HG03159 (cell line): Measurements from ENCODE around the gene STK39.

ENCODE experiments used
- ATAC-seq: cut with Tn5 transposase; IDR thresholded peaks from one replicate; pipeline ENCODE4 v1.9.1; 2021; ENCODE audit warnings: mild to moderate bottlenecking, moderate library complexity; ENCODE audit not compliant: unreplicated experiment

Gene STK39

GRCh38 chr2:168244318-168244717 lies 3.1 kb downstream of the STK39 start:
- no peak for ATAC-seq

DNA sequence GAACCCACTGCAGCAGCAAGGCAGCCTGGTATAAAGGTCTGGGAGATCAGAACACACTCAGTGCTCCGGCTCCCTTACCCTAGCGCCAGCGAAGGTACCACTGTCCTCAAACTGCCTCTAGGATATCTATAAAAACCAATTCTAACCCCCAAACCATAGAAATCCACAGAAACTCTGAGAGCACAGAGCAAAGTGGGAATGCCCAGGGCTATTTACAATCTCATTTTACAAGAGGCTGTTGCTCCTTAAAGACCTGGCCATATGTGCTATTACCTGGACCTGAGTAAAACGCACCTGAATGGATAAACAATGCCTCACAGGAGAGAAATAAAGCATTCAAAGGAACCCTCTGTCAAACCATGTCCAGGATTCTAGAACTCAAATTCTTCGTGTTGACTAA lies 4.3 kb downstream of the STK39 start:
- ATAC-seq: no peak

DNA sequence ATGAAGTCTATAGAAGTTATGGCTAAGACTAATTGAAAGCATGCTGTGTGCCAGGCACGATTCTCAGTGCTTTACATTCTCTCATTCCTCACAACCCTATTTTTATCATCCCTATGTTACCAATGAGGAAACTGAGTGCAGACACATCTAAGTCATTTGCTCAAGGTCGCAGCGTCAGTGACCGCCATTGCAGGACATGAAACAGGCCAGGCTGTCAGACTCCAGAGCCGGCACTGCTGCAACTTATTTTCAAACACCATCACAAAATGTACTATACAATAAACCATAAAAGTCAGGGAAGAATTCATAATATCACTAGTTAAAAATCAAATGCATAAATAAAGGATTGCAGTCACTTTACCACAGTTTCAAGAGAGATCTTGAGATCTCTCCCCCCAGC lies 5.6 kb downstream of the STK39 start:
- ATAC-seq: no peak

- no peak for ATAC-seq
These were observed 6.2 kb downstream of the STK39 start for GRCh38 chr2:168241208-168241607.

- ATAC-seq: no peak
These were observed 8.1 kb downstream of the STK39 start for GRCh38 chr2:168239281-168239680.

- no peak for ATAC-seq
These were observed 9.7 kb downstream of the STK39 start for GRCh38 chr2:168237741-168238140.

DNA sequence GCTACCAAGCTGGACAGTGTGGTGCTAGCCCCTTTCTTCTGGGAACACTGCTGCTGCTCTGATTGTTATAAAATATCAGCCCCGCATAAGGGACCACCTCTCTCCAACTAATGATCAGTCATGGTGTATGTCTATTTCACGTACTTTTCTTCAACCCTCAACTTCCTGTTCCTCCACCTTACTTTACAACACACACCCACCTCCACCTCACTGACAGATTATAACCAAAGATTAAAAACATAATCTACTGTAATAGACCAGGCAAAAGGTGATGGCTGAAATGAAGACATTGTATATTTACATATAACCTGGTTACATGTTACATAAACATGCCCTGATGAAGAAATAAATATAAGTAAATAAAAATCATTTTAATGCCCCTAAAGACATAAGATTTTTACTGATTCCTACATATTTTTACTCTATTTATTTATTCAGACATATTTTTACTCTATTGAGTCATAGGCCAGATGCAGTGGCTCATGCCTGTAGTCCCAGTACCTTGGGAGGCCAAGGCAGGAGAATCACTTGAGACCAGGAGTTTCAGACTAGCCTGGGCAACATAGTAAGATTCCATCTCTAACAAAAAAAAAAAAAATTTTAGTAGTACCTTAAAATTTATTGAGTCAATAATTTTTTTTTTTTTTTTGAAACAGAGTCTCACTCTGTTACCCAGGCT lies 12.8 kb downstream of the STK39 start:
- no peak for ATAC-seq

GRCh38 chr2:168233726-168234406 lies 13.5 kb downstream of the STK39 start:
- ATAC-seq: no peak

DNA sequence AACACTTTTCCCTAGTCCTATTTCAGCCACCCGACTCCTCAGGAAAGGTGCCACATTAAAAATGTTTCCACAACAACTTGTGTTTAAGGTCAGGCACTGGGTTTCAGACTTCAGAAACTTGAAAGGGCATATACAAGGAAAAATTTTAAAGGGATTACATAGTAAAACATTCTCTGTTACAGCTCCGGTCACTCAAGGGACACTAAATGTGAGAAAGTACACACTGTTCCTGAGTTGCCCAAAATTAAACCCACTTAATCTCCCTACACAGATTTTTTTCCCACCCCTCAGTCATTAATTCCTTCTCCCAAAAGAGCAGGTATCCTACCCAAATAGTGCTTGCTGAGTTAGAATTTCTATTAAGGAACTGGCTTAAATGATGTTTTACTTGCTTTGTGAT lies 14.2 kb downstream of the STK39 start:
- ATAC-seq: no peak

DNA sequence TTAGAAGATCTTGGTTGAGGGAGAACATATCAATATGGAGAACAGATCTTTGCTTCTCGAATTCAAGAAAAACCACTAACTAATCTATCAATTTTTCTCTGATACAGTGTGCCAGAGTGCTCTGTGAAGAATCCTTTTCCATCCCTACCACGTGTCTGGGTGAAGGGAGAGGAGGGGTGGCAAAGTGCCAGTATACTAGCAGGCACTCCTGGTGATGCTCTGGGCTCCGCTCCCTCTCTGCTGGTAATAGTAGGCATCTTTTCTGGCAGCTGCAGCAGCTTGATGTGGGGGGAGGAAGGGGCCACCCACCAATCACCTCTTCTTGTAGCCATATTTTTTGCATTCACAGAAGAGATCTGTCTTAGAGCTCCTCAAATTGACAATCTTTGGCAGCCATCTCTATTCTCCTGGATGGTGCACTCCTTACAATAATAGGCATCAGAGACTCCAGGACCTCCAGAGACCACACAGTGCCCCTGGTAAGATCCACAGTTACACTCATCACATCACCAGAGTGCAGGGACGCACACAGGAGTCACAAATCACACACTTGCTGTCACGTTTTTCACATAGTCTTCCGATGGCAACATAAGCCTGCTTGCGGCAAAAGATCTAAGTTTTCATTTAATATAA lies 15.7 kb downstream of the STK39 start:
- no peak for ATAC-seq

DNA sequence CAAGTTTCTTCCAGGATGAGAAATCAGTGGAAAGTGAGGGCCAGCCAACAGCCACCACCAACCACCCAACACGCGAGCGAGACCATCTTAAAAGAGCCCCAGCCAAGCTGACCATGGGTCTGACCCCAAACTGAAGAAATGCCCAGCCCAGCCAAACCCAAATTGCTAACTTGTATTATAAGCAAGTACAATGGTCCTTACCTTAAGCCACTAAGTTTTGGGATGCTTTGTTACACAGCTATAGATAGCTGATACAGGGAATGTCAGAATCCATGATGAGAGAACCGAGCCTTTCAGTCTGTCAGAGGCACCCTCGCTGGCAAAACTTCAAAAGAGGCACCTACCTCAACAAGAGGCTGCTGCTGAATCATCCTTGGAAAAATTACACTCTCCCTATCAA lies 17.0 kb downstream of the STK39 start:
- ATAC-seq: no peak

DNA sequence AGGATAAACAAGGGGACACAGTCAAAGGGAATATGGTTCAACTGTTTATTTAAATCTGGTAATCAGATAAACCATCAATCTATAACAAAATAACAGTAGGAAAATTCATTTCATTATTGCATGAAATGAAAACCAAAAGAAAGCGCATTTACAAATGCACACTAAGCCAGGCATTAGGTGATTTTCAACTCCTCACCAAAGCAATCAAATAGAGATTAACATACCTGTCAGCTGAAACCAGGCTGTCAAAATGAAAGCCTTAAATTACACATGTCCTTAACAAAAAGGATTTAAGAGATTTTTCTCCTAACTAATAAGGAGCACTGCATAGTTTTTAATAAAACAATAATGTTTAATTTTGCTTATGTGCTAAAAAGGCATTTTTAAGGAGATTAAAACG lies 23.0 kb downstream of the STK39 start:
- no peak for ATAC-seq

GRCh38 chr2:168222088-168222487 lies 25.3 kb downstream of the STK39 start:
- ATAC-seq: no peak

GRCh38 chr2:168220965-168221819 lies 26.2 kb downstream of the STK39 start:
- ATAC-seq: no peak

DNA sequence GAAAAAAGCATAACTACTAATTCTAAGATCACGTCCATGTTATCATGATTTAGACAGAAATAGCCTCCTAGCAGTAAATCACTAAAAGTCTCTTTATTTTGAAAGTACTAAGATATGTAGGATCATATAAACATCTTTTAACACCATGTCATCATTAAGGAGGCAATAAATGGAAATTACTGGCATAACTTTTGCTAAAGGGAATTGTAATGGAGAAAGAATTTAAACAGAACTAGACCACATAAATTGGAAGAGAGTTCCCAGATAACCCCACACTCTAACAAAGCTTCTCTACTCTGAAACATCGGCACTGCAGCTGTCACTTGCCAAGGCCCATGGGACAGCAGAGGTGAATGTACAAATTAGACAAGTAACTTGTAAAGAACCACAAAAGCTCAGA lies 29.5 kb downstream of the STK39 start:
- no peak for ATAC-seq

DNA sequence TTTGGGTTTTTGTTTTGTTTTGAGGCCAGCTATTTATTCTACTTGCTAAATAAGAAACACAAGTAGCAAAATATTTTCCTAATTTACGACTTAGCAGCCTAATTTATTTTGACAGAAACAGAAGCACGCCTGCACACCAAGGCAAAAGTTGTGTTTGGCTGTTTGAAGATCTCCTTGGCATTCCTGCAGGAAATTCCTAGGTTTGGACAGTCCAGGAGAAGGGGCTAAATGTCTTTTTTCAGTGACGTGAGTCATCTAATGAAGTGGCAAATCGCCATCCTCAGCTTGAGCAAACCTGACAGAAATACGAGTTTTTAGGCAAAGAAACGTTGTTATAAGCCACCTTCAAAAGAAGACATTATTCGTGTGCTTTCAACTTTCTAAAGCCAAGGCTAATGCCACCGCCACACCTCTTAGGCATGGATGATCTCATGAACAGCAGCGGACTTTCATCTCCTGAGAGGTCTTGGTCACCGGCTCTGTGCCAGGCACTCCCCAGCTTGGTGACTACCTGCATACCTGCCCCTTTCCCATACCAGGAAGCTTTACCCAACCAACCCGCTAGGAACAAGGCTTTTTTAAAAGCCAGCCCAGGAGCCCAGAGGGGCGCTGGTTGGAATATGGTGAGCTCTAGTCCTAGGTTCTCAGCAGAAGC lies 30.9 kb downstream of the STK39 start:
- ATAC-seq: no peak

DNA sequence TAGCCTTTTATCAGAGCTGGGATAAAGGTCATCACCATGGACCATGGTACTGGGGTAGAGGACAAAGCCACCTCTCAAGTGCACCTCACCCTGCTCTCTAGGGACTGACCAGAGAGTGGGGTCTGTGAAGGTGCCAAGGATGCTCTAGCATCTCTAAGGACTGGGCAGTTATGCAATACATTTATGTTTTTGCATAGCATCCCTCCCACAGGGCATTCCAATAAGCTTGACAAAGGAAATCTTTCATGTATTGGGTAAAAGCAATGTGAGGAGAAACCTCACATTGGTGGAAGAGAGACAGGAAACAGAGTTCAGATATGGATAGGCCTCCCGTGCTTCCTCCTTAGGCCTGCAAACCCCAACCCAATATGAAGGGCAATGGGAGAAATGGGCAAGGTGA lies 31.6 kb downstream of the STK39 start:
- ATAC-seq: no peak

GRCh38 chr2:168212866-168213265 lies 34.5 kb downstream of the STK39 start:
- no peak for ATAC-seq

DNA sequence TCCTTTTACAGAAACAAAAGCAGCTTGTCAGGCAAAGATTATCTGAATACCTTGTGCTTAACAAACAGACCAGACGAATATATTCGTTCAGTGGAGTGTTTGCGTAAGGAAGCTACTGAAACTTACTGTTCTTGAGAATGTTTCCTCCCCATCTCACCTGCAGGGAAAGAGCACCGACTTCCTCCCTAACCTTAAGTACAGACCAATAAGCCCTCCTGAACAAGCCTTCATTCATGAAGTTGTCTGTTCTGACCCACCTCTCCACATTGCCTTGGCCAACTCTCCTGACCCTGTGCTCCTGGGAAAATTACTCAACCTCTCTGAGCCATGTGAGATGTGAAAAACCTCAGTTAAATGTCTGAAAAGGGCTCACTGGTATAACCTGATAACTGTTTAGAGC lies 35.2 kb downstream of the STK39 start:
- no peak for ATAC-seq

DNA sequence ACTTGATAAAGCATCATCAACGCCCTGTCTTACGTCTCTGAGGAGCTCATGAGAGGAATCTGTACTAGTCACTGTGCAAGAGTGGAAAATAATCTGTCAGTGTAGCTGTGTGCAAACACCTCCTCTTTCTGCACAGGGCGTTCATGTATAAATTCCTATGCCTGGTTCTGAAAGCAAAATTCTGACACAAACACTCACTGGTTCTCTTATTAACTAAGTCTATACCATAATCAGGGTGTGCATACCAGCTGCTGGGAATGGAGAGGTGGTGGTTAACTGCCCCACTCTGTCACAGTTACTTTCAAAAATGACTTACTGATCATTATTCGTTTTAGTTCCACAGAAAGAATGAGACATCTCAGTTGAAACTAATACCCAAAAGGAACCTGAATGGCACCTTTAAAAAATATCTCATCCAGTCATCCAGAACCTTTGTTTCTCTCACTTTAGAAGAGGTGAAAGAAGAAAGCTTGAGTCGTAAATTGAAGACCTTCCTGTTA lies 35.7 kb downstream of the STK39 start:
- ATAC-seq: peak; percentile 30
